NOMO-1 treated with DMSO at 0.1 percent for 48 hours (cell line): ENCODE data around the gene RABL6.
A peak's percentile ranks its signal among the peaks of the same experiment; 100 is the strongest.
"Not testable (repeated sequence)": the region's sequence is repeated elsewhere in the genome, so short reads cannot be mapped to it uniquely, and the experiment has no call there.

ENCODE experiments used
- DNase-seq: peaks from one replicate; lab custom pipeline; 2025; ENCODE audit not compliant: unreplicated experiment; lab: John Stamatoyannopoulos, UW

RABL6 gene

GRCh38 chr9:136794281-136794999 lies 13.3 kb upstream of the RABL6 start:
- DNase-seq: no peak

GRCh38 chr9:136795000-136795348 lies 12.8 kb upstream of the RABL6 start:
- DNase-seq: peak; percentile 17

- DNase-seq: no peak
These were observed 11.4 kb upstream of the RABL6 start, which contains the start of gene CCDC183 for GRCh38 chr9:136796238-136796774. Gene CCDC183 (plus strand): TSS chr9:136796338. CDS start chr9:136796398, 60 bp downstream.

GRCh38 chr9:136796775-136797347 lies 10.9 kb upstream of the RABL6 start:
- not testable (repeated sequence) for DNase-seq

GRCh38 chr9:136798708-136799078 lies 9.1 kb upstream of the RABL6 start:
- no peak for DNase-seq

GRCh38 chr9:136799079-136799853 lies 8.5 kb upstream of the RABL6 start:
- DNase-seq: no peak

- peak; percentile 72 for DNase-seq
These were observed 7.7 kb upstream of the RABL6 start for GRCh38 chr9:136799854-136800657.

GRCh38 chr9:136802321-136802720 lies 5.4 kb upstream of the RABL6 start:
- DNase-seq: no peak

GRCh38 chr9:136803009-136803550 lies 4.7 kb upstream of the RABL6 start:
- not testable (repeated sequence) for DNase-seq

- no peak for DNase-seq
These were observed 3.9 kb upstream of the RABL6 start for GRCh38 chr9:136803551-136804508.

- no peak for DNase-seq
These were observed 3.1 kb upstream of the RABL6 start for GRCh38 chr9:136804509-136805206.

GRCh38 chr9:136805207-136805740 lies 2.5 kb upstream of the RABL6 start:
- no peak for DNase-seq

- DNase-seq: no peak
These were observed 1.7 kb upstream of the RABL6 start for GRCh38 chr9:136806067-136806466.

GRCh38 chr9:136806631-136807201 lies 1.0 kb upstream of the RABL6 start:
- no peak for DNase-seq

GRCh38 chr9:136808075-136808805 lies 492 bp downstream of the RABL6 start:
- DNase-seq: no peak

- peak; percentile 35 for DNase-seq
These were observed 1.0 kb downstream of the RABL6 start for GRCh38 chr9:136808806-136809158.

GRCh38 chr9:136814725-136815421 lies 7.1 kb downstream of the RABL6 start:
- no peak for DNase-seq
